NCI-H1930 (cell line): ENCODE measurements around the gene FKBP15.
"Not testable (repeated sequence)": the region's sequence is repeated elsewhere in the genome, so short reads cannot be mapped to it uniquely, and the experiment has no call there.

Experiments
- DNase-seq, 2 experiments: peaks; one replicate each; lab custom pipeline; 2025; lab: John Stamatoyannopoulos, UW

The FKBP15 gene

GRCh38 chr9:113178087-113178486 lies 43.0 kb downstream of the FKBP15 start:
- DNase-seq, result no peak

DNA sequence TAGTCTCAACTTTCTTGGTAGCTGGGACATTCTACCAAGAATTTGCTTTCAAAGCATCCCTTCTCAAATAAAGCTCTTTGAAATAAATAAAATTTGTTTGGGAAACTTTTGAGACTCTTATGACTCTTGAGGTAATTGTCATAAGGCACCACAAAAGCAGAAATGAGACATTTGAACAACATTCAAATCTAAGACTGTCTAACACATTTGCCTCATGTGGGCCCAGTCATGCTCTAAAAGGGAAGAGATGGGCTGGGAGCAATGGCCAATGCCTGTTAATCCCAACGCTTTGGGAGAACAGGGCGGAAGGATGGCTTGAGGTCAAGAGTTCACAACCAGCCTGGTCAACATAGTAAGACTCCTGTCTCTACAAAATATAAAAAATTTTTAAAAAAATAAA lies 43.8 kb downstream of the FKBP15 start:
- DNase-seq, result no peak

- DNase-seq, result no peak
Observed at GRCh38 chr9:113176803-113177202, 44.3 kb downstream of the FKBP15 start.

GRCh38 chr9:113173341-113173740 lies 47.7 kb downstream of the FKBP15 start:
- no peak for DNase-seq

- DNase-seq, result no peak
Observed at GRCh38 chr9:113168809-113169208, 52.3 kb downstream of the FKBP15 start.

- DNase-seq, result no peak
Observed at GRCh38 chr9:113166039-113166438, 55.0 kb downstream of the FKBP15 start.

DNA sequence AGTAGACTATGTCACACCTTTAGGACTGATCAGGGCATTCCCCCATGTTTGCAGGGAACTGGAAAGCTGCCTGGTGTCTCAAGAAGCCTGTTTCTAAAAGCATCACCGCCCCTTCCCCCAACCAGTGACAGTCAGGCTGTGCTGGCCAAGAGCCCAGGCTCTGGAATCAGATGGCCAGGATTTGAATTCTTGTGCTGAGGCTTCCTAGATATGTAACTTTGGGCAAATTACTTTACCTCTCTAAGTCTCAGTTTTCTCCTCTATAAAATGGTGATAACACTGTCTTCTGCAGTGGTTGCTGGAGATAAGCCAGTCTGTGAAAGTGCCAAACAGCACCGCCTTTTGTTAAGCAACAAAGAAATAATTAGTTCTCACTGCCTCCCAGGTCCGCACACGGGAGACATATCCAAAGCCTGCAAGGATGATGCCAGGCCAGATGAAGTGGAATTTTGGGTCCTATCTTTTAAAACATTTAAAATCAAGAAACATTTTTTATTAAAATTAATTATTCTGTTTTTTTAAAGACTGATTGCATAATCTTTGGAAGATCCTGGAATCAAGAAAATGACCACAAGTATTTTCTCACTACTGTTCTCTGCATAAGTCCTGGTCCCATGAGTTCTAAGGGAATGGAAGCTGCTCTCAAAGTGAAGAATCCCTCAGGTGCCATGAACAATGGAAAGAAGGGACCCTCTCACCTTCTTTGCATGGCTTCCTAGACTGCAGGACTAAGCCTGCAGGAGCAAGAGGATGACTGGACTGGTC lies 56.4 kb downstream of the FKBP15 start:
- no peak for DNase-seq

GRCh38 chr9:113163001-113163400 lies 58.1 kb downstream of the FKBP15 start:
- no peak for DNase-seq

- no peak for DNase-seq
Observed at GRCh38 chr9:113160571-113160970, 60.5 kb downstream of the FKBP15 start.

GRCh38 chr9:113158446-113158845 lies 62.6 kb downstream of the FKBP15 start:
- no peak for DNase-seq

GRCh38 chr9:113156880-113157279 lies 64.2 kb downstream of the FKBP15 start:
- DNase-seq, result no peak

DNA sequence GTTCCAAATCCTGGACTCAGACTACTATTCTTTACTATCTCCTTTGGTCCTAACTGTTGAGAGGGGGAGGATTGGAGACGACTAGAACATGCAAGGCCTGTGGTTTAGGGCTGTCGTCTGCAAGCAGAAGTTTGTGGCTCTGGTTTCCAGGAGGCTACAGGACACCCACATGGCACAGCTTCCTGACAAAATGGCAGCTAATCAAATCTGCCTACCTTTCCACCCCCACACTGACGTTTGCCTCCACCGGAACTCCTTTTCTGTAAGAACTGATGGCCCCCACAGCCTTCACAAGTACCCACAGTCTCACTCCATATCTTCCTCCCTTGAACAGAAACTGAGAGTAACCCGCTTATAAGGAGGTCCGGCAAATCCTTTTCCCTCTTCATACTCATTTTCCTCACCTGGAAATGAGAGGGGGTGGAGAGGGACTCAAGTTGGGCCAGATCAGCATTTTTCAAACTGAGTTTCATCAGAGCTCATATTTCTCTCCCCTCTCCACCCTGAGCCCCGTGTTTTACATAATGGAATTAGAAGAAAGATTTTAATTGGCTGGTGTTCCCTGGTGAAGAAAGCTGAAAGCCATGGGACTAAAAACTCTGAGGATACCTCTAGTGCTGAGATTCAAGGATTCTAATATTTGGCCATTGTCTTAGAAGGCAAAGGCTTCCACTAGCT lies 65.0 kb downstream of the FKBP15 start:
- DNase-seq, result no peak

DNA sequence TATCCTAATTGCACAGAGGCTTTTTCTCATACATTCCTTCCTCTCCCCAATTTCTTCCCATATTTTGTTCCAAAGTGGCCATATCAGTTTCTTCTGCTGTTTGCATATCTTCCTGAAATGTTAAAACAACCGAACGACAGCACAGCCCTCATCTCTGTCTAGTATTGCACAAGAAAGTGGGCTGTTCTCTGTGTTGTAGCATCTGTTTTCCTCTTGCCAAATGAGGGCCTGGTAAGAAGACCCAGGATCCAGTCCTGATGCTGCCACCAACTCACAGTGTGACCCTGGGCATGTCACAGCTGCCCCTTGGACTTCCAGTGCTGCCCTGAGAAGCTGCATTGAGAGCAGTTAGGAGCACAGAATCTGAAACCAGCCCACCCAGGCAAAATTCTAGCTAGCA lies 66.1 kb downstream of the FKBP15 start:
- no peak for DNase-seq

DNA sequence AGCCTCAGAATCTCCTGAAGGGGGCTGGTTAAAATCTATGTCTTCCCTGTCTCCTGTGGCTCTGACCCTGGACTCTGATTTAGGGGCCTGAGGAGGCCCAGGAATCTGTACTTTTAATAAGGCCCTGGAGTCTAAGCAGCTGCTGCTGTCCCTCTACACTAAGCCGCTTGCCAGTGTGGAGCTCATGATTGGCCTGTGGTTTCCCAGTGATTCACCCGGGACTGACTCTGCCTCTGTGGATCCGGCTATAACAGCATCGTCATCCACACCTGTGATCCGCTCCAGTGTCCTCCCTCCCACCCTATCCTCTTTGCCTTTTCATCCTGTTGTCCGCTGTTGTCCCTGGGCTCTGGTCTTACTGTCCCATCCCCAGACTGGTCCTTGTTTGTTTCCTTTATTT lies 66.6 kb downstream of the FKBP15 start:
- no peak for DNase-seq

DNA sequence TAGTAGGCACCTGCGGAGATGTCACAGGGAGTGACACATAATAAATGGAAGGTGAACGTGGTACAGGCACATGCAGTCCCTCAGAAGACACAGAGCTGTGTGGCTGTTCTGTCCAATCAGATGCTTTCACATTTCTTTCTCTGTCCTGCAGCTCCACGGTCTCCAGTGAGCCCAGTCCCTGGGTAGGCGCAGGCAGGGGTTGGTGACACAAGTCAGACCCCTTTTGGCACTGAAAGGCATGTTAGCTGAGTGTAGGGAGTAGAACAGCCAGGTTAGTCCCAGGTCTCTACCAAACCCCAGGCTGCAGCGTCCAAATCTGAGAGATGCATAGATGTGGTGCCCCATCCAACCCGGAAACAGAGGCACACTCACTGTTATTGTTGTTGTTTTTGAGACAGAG lies 67.5 kb downstream of the FKBP15 start:
- DNase-seq, result no peak

GRCh38 chr9:113152699-113153098 lies 68.4 kb downstream of the FKBP15 start:
- no peak for DNase-seq

GRCh38 chr9:113151696-113152630 lies 69.1 kb downstream of the FKBP15 start:
- DNase-seq, result no peak

DNA sequence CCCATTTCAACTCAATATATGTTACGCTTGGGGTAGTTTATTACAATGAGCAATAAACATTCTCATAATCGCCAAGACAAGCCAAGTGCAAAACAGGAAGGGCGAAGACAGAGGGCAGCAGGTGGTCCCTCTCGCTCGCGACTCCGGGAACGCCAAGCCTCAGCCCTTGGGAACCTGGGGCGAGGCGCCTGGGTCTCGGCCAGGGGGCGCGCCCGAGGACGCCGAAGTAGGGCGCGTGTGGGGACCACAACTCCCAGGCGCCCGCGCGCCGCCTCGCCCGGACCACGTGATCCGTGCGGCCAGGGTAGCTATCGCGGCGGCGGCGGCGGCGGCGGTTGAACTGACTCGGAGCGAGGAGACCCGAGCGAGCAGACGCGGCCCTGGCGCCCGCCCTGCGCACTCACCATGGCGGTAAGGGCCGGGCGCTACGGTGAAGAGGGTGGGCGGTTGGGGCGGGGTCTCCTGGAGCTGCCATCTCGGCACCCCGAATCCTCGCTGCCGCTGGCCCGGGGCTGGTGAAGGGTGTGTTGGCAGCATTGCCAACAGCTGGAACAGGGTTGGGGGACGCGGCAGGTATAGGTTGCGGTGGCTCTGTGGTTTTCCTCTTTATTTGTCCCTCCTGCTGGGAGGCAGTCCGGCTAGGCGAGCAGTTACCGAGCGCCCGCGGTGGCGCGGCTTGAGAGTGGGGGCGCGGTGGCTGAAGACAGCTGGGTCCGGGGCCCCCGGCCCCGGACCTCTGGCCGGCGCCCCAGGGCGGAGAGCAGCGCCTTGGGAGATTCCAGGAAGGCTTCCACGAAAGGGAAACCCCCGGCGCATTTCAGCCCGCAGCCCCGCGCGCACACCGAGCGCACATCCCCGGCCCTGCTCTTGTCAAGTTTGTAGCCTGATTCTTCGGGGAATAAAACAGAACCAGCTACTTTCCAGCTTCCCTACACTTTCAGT lies 70.1 kb downstream of the FKBP15 start, which contains the start of gene SLC31A2:
Gene SLC31A2, plus strand, starts transcription at position 338 of the 942 bp plus-strand sequence. Its CDS starts 68 bp downstream, at position 406.
- DNase-seq, result peak; percentile 78 to 80

DNA sequence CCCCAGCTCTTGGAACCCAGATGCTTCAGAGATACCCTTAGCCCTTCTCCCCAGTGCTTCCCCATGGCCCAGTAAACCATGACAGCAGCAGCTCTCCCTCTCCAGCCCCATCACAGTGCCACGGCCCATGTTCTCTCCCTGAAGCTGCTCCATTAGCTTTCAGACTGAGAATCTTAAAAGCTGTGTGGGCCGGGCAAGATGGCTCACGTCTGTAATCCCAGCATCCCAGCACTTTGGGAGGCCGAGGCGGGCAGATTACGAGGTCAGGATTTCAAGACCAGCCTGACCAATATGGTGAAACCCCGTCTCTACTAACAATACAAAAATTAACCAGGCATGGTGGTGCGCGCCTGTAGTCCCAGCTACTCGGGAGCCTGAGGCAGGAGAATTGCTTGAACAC lies 71.5 kb downstream of the FKBP15 start:
- not testable (repeated sequence) for DNase-seq

- DNase-seq, result no peak
Observed at GRCh38 chr9:113148781-113149510, 72.1 kb downstream of the FKBP15 start.

DNA sequence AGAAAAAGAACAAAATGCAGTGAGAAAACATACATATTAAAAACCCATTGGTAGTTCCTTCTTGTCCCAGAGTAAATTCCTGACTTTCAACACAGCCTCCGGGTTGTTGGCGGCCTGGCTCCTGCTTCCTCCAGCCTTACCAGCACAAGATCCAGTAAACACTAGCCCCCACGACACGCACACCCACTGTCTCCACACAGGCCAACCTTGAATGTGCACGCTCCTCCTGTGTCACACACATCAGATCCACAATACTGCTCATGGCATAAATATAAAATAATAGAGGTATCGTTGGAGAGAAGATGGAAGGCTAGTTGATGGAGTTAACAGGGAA lies 72.7 kb downstream of the FKBP15 start:
- DNase-seq, result no peak
